Measurements from ENCODE around the gene ABCC10. TPM values are rescaled to one million over a fixed set of nuclear protein-coding genes. Genes with fewer than 3 reads are reported as not detected.
"Not testable (repeated sequence)": the region's sequence is repeated elsewhere in the genome, so short reads cannot be mapped to it uniquely, and the experiment has no call there.

ABCC10 gene
- total RNA-seq, 1 donor from 2014 or later = 9.3 TPM

GRCh38 chr6:43436577-43437282, 9.4 kb downstream of the ABCC10 start:
- DNase-seq (ENCODE audit: low spot score) = peak; percentile 44

GRCh38 chr6:43437700-43438099, 10.4 kb downstream of the ABCC10 start:
- DNase-seq (ENCODE audit: low spot score) = peak; percentile 24
- intact Hi-C loops (cut with DNase I) = no loop called here

More at GRCh38 chr6:43436577-43437282, 9.4 kb downstream of the ABCC10 start:
- intact Hi-C loops (cut with DNase I) = no loop called here

- intact Hi-C loops (cut with DNase I) = no loop called here
- DNase-seq (ENCODE audit: low spot score) = no peak
These were observed 15.6 kb downstream of the ABCC10 start for GRCh38 chr6:43442935-43443334.

- DNase-seq (ENCODE audit: low spot score) = no peak
- intact Hi-C loops (cut with DNase I) = no loop called here
These were observed 16.7 kb downstream of the ABCC10 start for GRCh38 chr6:43444036-43444435.

- intact Hi-C loops (cut with DNase I) = no loop called here
- no peak for DNase-seq (ENCODE audit: low spot score)
These were observed 17.2 kb downstream of the ABCC10 start for GRCh38 chr6:43444582-43444981.

GRCh38 chr6:43445576-43445975, 18.2 kb downstream of the ABCC10 start:
- intact Hi-C loops (cut with DNase I) = no loop called here
- no peak for DNase-seq (ENCODE audit: low spot score)

DNA sequence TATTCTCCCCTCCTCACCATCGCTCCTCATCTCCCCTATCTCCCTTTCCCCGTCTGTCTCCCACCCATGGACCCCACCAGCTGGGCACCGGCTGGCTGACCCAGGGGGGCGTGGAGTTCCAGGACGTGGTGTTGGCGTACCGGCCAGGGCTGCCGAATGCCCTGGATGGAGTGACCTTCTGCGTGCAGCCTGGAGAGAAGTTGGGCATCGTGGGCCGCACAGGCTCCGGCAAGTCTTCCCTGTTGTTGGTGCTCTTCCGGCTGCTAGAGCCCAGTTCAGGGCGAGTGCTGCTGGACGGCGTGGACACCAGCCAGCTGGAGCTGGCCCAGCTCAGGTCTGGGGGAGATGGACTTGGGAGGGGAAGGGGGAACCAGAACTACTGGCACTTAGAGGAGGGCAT, 20.3 kb downstream of the ABCC10 start:
- intact Hi-C loops (cut with DNase I) = no loop called here

DNA sequence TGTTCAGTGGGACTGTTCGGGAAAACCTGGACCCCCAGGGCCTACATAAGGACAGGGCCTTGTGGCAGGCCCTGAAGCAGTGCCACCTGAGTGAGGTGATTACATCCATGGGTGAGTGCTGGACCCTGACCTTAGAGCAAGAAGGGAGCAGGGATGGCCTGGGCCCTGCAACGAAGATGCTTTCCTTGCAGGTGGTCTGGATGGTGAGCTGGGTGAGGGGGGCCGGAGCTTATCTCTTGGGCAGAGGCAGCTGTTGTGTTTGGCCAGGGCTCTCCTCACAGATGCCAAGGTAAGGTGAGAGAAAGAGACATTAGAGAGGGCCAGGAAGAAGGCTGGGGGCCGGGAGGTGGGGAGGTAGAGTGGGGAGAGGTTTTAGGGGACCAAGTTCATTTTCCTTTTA, 21.6 kb downstream of the ABCC10 start:
- intact Hi-C loops (cut with DNase I) = no loop called here
- DNase-seq (ENCODE audit: low spot score) = no peak

More for the DNA sequence above, 20.3 kb downstream of the ABCC10 start:
- DNase-seq (ENCODE audit: low spot score) = no peak

- intact Hi-C loops (cut with DNase I) = loop anchor here (10.0 kb wide), 1 partner anchor 66 kb away; no protein-coding TSS in a partner anchor
These were observed 23.4 kb downstream of the ABCC10 start for GRCh38 chr6:43450699-43451131.

DNA sequence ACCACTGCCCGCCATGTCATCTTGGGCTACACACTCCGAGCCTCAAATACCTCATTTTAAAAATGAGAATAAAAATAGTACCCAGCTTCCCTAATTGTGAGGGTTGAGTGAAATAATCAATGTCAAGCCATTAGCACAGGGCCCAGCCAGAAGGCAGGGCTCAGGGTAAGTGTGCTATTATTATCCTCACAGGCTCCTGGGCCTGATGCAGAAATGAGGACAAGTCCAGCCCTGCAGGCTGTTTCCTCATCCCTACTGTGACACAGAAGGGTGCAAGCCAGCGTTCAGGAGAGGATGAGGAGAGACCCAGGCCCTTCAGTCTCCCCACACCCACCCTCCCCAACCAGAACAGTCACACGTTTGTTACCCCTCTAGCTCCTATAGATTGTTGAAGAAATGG, 24.0 kb downstream of the ABCC10 start:
- intact Hi-C loops (cut with DNase I) = loop anchor here (10.0 kb wide), 1 partner anchor 67 kb away; no protein-coding TSS in a partner anchor
- no peak for DNase-seq (ENCODE audit: low spot score)

More at GRCh38 chr6:43450699-43451131, 23.4 kb downstream of the ABCC10 start:
- DNase-seq (ENCODE audit: low spot score) = no peak

DNA sequence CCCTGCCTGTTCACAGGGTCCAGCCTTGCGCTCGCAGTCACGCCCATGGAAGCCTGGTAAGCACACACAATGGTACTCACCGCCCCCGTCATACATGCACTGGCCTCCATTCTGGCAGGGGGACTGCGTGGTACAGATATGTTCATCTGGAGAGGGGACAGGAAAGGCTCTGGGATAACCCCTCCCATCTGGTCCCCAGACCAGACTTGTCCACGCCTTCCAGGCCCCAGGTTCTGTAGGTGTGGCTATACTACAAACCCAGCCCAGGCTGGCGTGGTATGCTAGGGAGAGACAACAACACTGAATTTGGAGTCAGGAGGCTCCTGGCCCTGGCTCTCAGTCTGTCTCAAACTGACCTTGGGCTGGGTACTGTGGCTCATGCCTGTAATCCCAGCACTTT, 24.6 kb downstream of the ABCC10 start:
- intact Hi-C loops (cut with DNase I) = loop anchor here (10.0 kb wide), 1 partner anchor 67 kb away; no protein-coding TSS in a partner anchor
- DNase-seq (ENCODE audit: low spot score) = no peak

DNA sequence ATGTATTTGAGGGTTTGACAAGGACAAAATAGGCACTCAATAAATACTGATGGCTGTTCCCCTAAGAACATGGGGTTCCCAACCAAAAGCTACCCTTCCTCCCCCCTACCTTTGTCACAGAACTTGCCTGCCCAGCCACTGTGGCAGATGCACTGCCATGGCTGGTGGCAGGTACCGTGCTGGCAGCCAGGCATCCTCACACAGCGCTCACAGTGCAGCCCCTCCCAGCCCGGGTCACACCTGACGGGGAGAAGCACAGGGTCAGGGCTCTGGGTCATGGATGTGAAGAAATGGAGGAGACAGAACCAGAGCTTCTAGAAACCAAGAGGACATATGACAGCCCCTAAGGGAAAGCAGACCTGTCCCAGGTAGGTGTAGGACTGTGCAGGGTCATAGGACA, 25.6 kb downstream of the ABCC10 start:
- intact Hi-C loops (cut with DNase I) = loop anchor here (10.0 kb wide), 1 partner anchor 68 kb away; no protein-coding TSS in a partner anchor
- DNase-seq (ENCODE audit: low spot score) = no peak

GRCh38 chr6:43453831-43454230, 26.5 kb downstream of the ABCC10 start:
- DNase-seq (ENCODE audit: low spot score) = no peak
- intact Hi-C loops (cut with DNase I) = loop anchor here (2.0 to 10.0 kb wide), 3 partner anchors 43 to 69 kb away; no protein-coding TSS in a partner anchor

- intact Hi-C loops (cut with DNase I) = loop anchor here (2.0 to 10.0 kb wide), 3 partner anchors 43 to 69 kb away; no protein-coding TSS in a partner anchor
These were observed 27.0 kb downstream of the ABCC10 start for GRCh38 chr6:43454290-43454695.

DNA sequence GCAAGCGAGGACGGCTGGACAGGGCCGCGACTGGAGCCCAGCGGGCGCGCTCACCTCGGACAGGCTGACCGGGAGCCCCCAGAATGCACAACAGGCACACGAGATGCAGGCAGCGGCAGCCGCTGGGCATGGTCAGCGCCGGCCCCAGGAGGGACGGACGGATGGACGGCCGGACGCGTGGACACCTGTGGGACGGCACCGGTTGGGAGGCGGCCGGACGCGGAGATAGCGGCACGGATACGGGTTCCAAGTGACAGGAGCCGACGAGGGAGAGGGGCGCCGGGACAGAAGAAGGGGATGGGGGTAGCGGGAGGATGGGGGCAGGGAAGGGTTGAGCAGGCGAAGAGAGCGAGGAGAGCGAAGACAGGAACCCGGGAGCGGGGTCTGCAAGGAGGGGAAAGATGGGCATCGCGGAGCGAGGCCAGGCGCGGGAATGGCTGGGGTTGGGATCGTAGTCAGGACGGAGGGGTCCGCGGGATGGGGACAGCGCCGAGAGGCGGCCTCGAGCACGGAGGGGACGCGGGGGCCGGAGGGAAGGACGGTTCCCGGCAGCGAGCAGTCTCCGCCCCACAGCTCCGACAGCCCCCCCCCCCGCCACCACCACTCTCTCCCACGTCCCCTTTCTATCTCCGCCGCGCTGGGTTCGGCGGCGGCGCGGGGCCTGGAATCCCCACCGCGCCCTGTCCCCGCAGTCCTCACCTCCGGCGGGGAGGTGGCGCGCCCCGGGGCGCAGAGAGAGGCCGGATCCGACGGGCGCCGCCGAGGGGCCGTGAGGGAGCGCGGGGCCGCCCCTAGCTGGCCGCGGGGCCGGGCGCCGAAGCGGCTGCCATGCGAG, 27.6 kb downstream of the ABCC10 start:
- DNase-seq (ENCODE audit: low spot score) = peak; percentile 95
- intact Hi-C loops (cut with DNase I) = loop anchor here (2.0 to 10.0 kb wide), 3 partner anchors 42 to 70 kb away; no protein-coding TSS in a partner anchor

More at GRCh38 chr6:43454290-43454695, 27.0 kb downstream of the ABCC10 start:
- DNase-seq (ENCODE audit: low spot score) = no peak

- intact Hi-C loops (cut with DNase I) = loop anchor here (2.0 to 10.0 kb wide), 3 partner anchors 41 to 71 kb away; no protein-coding TSS in a partner anchor
- DNase-seq (ENCODE audit: low spot score) = no peak
These were observed 28.4 kb downstream of the ABCC10 start, which contains the start of gene DLK2 for GRCh38 chr6:43455531-43456428. DLK2 (minus strand) TSS chr6:43455548; CDS start chr6:43454825, 723 bp downstream.

- intact Hi-C loops (cut with DNase I) = loop anchor here (10.0 kb wide), 1 partner anchor 73 kb away; no protein-coding TSS in a partner anchor
- no peak for DNase-seq (ENCODE audit: low spot score)
These were observed 30.3 kb downstream of the ABCC10 start for GRCh38 chr6:43457643-43458042.

DNA sequence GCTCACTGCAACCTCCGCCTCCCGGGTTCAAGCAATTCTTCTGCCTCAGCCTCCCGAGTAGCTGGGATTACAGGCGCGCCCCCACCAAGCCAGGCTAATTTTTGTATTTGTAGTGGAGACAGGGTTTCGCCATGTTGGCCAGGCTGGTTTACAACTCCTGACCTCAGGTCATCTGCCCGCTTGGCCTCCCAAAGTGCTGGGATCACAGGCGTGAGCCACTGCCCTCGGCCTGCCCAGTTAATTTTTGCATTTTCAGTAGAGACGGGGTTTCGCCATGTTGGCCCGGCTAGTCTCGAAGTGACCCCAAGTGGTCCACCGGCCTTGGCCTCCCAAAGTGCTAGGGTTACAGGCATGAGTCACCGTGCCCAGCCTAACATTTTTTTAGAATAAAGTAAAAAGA, 30.8 kb downstream of the ABCC10 start:
- intact Hi-C loops (cut with DNase I) = loop anchor here (10.0 kb wide), 1 partner anchor 73 kb away; no protein-coding TSS in a partner anchor

DNA sequence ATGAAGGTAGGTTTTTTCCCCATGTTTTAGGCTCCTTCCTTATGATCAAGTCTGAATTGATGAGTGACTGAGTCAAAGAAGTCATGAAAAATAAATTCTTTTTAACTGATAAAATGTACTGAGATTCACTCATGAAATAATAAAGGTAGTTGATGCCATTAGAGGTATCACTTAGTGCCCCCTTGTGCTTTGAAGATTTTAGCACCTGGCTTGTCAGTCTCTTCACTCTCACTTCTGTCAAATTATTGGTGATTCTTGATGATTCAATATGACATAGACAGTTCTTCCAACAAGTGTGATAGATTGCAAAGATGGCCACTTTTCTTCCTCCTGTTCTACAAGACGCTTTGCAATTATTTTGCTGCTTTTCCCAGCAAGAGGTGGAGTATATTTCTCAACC, 32.2 kb downstream of the ABCC10 start:
- no peak for DNase-seq (ENCODE audit: low spot score)
- intact Hi-C loops (cut with DNase I) = loop anchor here (10.0 kb wide), 1 partner anchor 75 kb away; no protein-coding TSS in a partner anchor

More for the DNA sequence above, 30.8 kb downstream of the ABCC10 start:
- not testable (repeated sequence) for DNase-seq (ENCODE audit: low spot score)

All from cardiac septum (tissue), 1 donor.